Measurements from ENCODE around the gene GRIK5. TPM values are rescaled to one million over a fixed set of nuclear protein-coding genes. Genes with fewer than 3 reads are reported as not detected.
A peak's percentile ranks its signal among the peaks of the same experiment; 100 is the strongest.
"Not testable (repeated sequence)": the region's sequence is repeated elsewhere in the genome, so short reads cannot be mapped to it uniquely, and the experiment has no call there.

Gene GRIK5
- total RNA-seq, 1 experiment from 2014 or later, result not detected

GRCh38 chr19:41995959-41996797, 73.8 kb downstream of the GRIK5 start:
- H3K36me3 ChIP-seq, result no peaks in the 10 kb centered on the region
- H3K4me3 ChIP-seq, result no peak overlapping the region
- no peak for DNase-seq
- no peaks in the 10 kb centered on the region for H3K9me3 ChIP-seq
- peaks cover 58% of the 10 kb centered on the region for H3K27me3 ChIP-seq

- H3K4me3 ChIP-seq, result no peak overlapping the region
- H3K27me3 ChIP-seq, result peaks cover 52% of the 10 kb centered on the region
- no peaks in the 10 kb centered on the region for H3K9me3 ChIP-seq
- no peaks in the 10 kb centered on the region for H3K36me3 ChIP-seq
- DNase-seq, result no peak
These were observed 74.7 kb downstream of the GRIK5 start for GRCh38 chr19:41994994-41995958.

GRCh38 chr19:41994521-41994971, 75.5 kb downstream of the GRIK5 start:
- Histone ChIP-seq H3K27me3 (peaks cover 49% of the 10 kb centered on the region), H3K9me3 (no peaks in the 10 kb centered on the region), H3K4me3 (no peak overlapping the region), H3K36me3 (no peaks in the 10 kb centered on the region)
- no peak for DNase-seq

GRCh38 chr19:41993612-41994483, 76.2 kb downstream of the GRIK5 start, which contains the start of gene ATP1A3:
ATP1A3 (minus strand) TSS chr19:41994230; CDS start chr19:41994076, 154 bp downstream.
- H3K9me3 ChIP-seq, result no peaks in the 10 kb centered on the region
- H3K4me3 ChIP-seq, result peak within 1 kb of the TSS; percentile 25
- H3K27me3 ChIP-seq, result peaks cover 43% of the 10 kb centered on the region
- peak; percentile 63 for DNase-seq
- no peaks in the 10 kb centered on the region for H3K36me3 ChIP-seq

GRCh38 chr19:41991925-41992569, 78.0 kb downstream of the GRIK5 start:
- not testable (repeated sequence) for H3K36me3 ChIP-seq, H3K9me3 ChIP-seq, DNase-seq, H3K4me3 ChIP-seq
- peaks cover 29% of the 10 kb centered on the region for H3K27me3 ChIP-seq

- no peak for DNase-seq
- Histone ChIP-seq H3K36me3 (no peaks in the 10 kb centered on the region), H3K9me3 (no peaks in the 10 kb centered on the region), H3K27me3 (peaks cover 19% of the 10 kb centered on the region), H3K4me3 (no peak overlapping the region)
These were observed 79.0 kb downstream of the GRIK5 start for GRCh38 chr19:41991025-41991424.

GRCh38 chr19:41990615-41991014, 79.4 kb downstream of the GRIK5 start:
- H3K9me3 ChIP-seq, result no peaks in the 10 kb centered on the region
- no peak overlapping the region for H3K4me3 ChIP-seq
- no peak for DNase-seq

GRCh38 chr19:41990028-41990427, 80.0 kb downstream of the GRIK5 start:
- Histone ChIP-seq H3K9me3 (no peaks in the 10 kb centered on the region), H3K27me3 (peaks cover 17% of the 10 kb centered on the region), H3K4me3 (no peak overlapping the region), H3K36me3 (no peaks in the 10 kb centered on the region)
- DNase-seq, result no peak

More at GRCh38 chr19:41990615-41991014, 79.4 kb downstream of the GRIK5 start:
- Histone ChIP-seq H3K27me3 (peaks cover 17% of the 10 kb centered on the region), H3K36me3 (no peaks in the 10 kb centered on the region)

- Histone ChIP-seq H3K9me3 (no peaks in the 10 kb centered on the region), H3K36me3 (no peaks in the 10 kb centered on the region), H3K4me3 (no peak overlapping the region), H3K27me3 (peaks cover 14% of the 10 kb centered on the region)
- DNase-seq, result no peak
These were observed 81.1 kb downstream of the GRIK5 start for GRCh38 chr19:41988947-41989346.

GRCh38 chr19:41987141-41987860, 82.7 kb downstream of the GRIK5 start:
- Histone ChIP-seq H3K4me3 (no peak overlapping the region), H3K36me3 (no peaks in the 10 kb centered on the region), H3K9me3 (no peaks in the 10 kb centered on the region), H3K27me3 (peaks cover 8% of the 10 kb centered on the region)
- DNase-seq, result no peak

GRCh38 chr19:41984961-41985360, 85.0 kb downstream of the GRIK5 start:
- DNase-seq, result no peak
- H3K4me3 ChIP-seq, result no peak overlapping the region
- H3K9me3 ChIP-seq, result no peaks in the 10 kb centered on the region
- no peaks in the 10 kb centered on the region for H3K36me3 ChIP-seq
- peaks cover 3% of the 10 kb centered on the region; the same call in 1 of the 2 replicates for H3K27me3 ChIP-seq

- no peak overlapping the region for H3K4me3 ChIP-seq
- H3K9me3 ChIP-seq, result no peaks in the 10 kb centered on the region
- H3K27me3 ChIP-seq, result no peaks in the 10 kb centered on the region
- no peak for DNase-seq
- H3K36me3 ChIP-seq, result no peaks in the 10 kb centered on the region
These were observed 88.3 kb downstream of the GRIK5 start for GRCh38 chr19:41981724-41982123.

GRCh38 chr19:41978470-41978869, 91.5 kb downstream of the GRIK5 start:
- H3K4me3 ChIP-seq, result no peak overlapping the region
- no peaks in the 10 kb centered on the region for H3K36me3 ChIP-seq
- no peaks in the 10 kb centered on the region for H3K9me3 ChIP-seq
- DNase-seq, result no peak
- H3K27me3 ChIP-seq, result no peaks in the 10 kb centered on the region

- no peak for DNase-seq
- Histone ChIP-seq H3K27me3 (no peaks in the 10 kb centered on the region), H3K36me3 (no peaks in the 10 kb centered on the region), H3K4me3 (no peak overlapping the region), H3K9me3 (no peaks in the 10 kb centered on the region)
These were observed 92.1 kb downstream of the GRIK5 start for GRCh38 chr19:41977916-41978315.

- no peak for DNase-seq
- Histone ChIP-seq H3K27me3 (no peaks in the 10 kb centered on the region; the same call in 1 of the 2 replicates), H3K9me3 (no peaks in the 10 kb centered on the region), H3K4me3 (no peak overlapping the region), H3K36me3 (no peaks in the 10 kb centered on the region)
These were observed 95.4 kb downstream of the GRIK5 start for GRCh38 chr19:41974652-41975051.
